Sigmoid colon (tissue), 7 donors: ENCODE data around the gene SLC18B1. TPM values are rescaled to one million over a fixed set of nuclear protein-coding genes. Genes with fewer than 3 reads are reported as not detected.

ENCODE experiments used
- DNase-seq: peaks from one replicate; pipeline ENCODE4 v3.0.0-alpha.2; 2019
- H3K27ac ChIP-seq, 4 donors: fragments of 200-600 bp; sonication (generic); one replicate each; pipeline ENCODE4 v1.5.1; 2016 to 2019; ENCODE audit warnings: mild to moderate bottlenecking in 1 of 4
- H3K27me3 ChIP-seq, 3 donors: fragments of 200-600 bp; sonication (generic); one replicate each; pipeline ENCODE4 v1.5.1; 2019; ENCODE audit warnings: mild to moderate bottlenecking in 1 of 3
- H3K36me3 ChIP-seq, 4 donors: fragments of 200-600 bp; sonication (generic); one replicate each; pipeline ENCODE4 v1.5.1; 2016 to 2019
- H3K4me1 ChIP-seq, 4 donors: fragments of 200-600 bp; sonication (generic); one replicate each; pipeline ENCODE4 v1.5.1; 2017 to 2019
- H3K4me3 ChIP-seq, 4 donors: fragments of 200-600 bp; sonication (generic); one replicate each; pipeline ENCODE4 v1.5.1; 2017 to 2019; ENCODE audit warnings: mild to moderate bottlenecking in 2 of 4, moderate library complexity in 1 of 4
- H3K9me3 ChIP-seq, 4 donors: fragments of 200-600 bp in 3 of 4; sonication (generic) in 3 of 4; one replicate each; pipeline versions ENCODE4 v1.5.1 to v1.6.1; 2013 to 2019
- CTCF ChIP-seq, 4 experiments: fragments of 450-650 bp in 3 of 4; fragments of 200-600 bp in 1 of 4; IDR thresholded peaks; one replicate each; pipeline ENCODE4 v1.5.1; 2016 to 2019; ENCODE audit warnings: antibody characterized with exemption in 4 of 4, mild to moderate bottlenecking in 3 of 4, moderate library complexity in 2 of 4
- EP300 ChIP-seq, 4 donors: sonication (generic); formaldehyde crosslinking; IDR thresholded peaks; one replicate each; pipeline ENCODE4 v1.6.1; 2017; ENCODE audit warnings: antibody characterized with exemption in 4 of 4
- POLR2A ChIP-seq, 2 donors: fragments of 450-650 bp; IDR thresholded peaks; one replicate each; pipeline ENCODE4 v1.6.1; 2016; ENCODE audit warnings: antibody characterized with exemption in 2 of 2, mild to moderate bottlenecking in 2 of 2, moderate library complexity in 2 of 2
- POLR2AphosphoS5 ChIP-seq, 4 donors: sonication (generic); formaldehyde crosslinking; IDR thresholded peaks; one replicate each; pipeline ENCODE4 v1.6.1; 2017; ENCODE audit warnings: antibody characterized with exemption in 4 of 4
- WGBS, 2 donors: extraction: QIAGEN DNeasy Blood & Tissue Kit; methylation state at CpG; one replicate each; pipeline ENCODE4 v1.1.7; 2013; 5-methylcytosine and 5-hydroxymethylcytosine counted together
- intact Hi-C: fragments of 100-400 bp; cut with DNase I; formaldehyde crosslinking; loops from one replicate; pipeline ENCODE4 v1.15.1; 2023
- polyA plus RNA-seq, 3 donors: library from polyadenylated mRNA; stranded (reverse); fragments of 200-250 nt; gene quantifications; one replicate each; pipeline ENCODE4 v1.2.3, GENCODE V29; 2013
- total RNA-seq, 4 donors: library from RNA; depleted of rRNA; stranded (reverse); fragments of >200 nt; gene quantifications; one replicate each; pipeline ENCODE4 v1.1.0, GENCODE V29; 2016
- donor health status: healthy with polysubstance abuse.
- donor health status: Bipolar disorder and iron deficiency.
- donor health status: healthy.

Gene SLC18B1
- total and polyA plus RNA-seq, 7 donors: 3.0 to 9.1 (median 7.8) TPM

GRCh38 chr6:132792510-132792909, 5.9 kb downstream of the SLC18B1 start:
- no peak for DNase-seq
- Histone ChIP-seq H3K27me3 (no peaks in the 10 kb centered on the region), H3K4me3 (no peak overlapping the region), H3K4me1 (peaks cover 0 to 7% (median 6%) of the 10 kb centered on the region in 4 donors), H3K36me3 (peaks cover 0 to 17% (median 0%) of the 10 kb centered on the region in 4 donors), H3K27ac (no peak overlapping the region), H3K9me3 (no peaks in the 10 kb centered on the region)
- intact Hi-C loops: loop anchor here (10.0 kb wide), 1 partner anchor 258 kb away; the partner anchor contains the start of gene TAAR9
- WGBS, 2 donors: 91 to 92% methylated on average over 5 of the region's 5 CpGs
- no peak for TF ChIP-seq POLR2A (IDR thresholded peaks at IDR 0.05)
- no peak for TF ChIP-seq CTCF (IDR thresholded peaks at IDR 0.05)
- no peak for TF ChIP-seq EP300 (IDR thresholded peaks at IDR 0.05)
- TF ChIP-seq POLR2AphosphoS5 (IDR thresholded peaks at IDR 0.05): no peak

- no peaks in the 10 kb centered on the region for H3K4me1 ChIP-seq
- no peak for DNase-seq
- peaks cover 0 to 22% (median 0%) of the 10 kb centered on the region in 4 donors for H3K36me3 ChIP-seq
- intact Hi-C loops: loop anchor here (10.0 kb wide), 1 partner anchor 256 kb away; the partner anchor contains the start of gene TAAR9
- H3K9me3 ChIP-seq: no peaks in the 10 kb centered on the region
- no peak for TF ChIP-seq CTCF (IDR thresholded peaks at IDR 0.05)
- peak in 1 of 4 donors; percentile 23 for TF ChIP-seq POLR2AphosphoS5 (IDR thresholded peaks at IDR 0.05)
- no peak for TF ChIP-seq EP300 (IDR thresholded peaks at IDR 0.05)
- no peak for TF ChIP-seq POLR2A (IDR thresholded peaks at IDR 0.05)
- no peak overlapping the region for H3K4me3 ChIP-seq
- no peaks in the 10 kb centered on the region for H3K27me3 ChIP-seq
- H3K27ac ChIP-seq: no peak overlapping the region
These were observed 8.0 kb downstream of the SLC18B1 start for GRCh38 chr6:132790450-132790849.

GRCh38 chr6:132789396-132789776, 9.1 kb downstream of the SLC18B1 start:
- Histone ChIP-seq H3K27me3 (no peaks in the 10 kb centered on the region), H3K9me3 (no peaks in the 10 kb centered on the region), H3K4me1 (no peaks in the 10 kb centered on the region), H3K36me3 (peaks cover 0 to 29% (median 0%) of the 10 kb centered on the region in 4 donors), H3K4me3 (no peak overlapping the region), H3K27ac (no peak overlapping the region)
- intact Hi-C loops: no loop called here
- TF ChIP-seq CTCF (IDR thresholded peaks at IDR 0.05) (no peak), POLR2A (IDR thresholded peaks at IDR 0.05) (no peak), POLR2AphosphoS5 (IDR thresholded peaks at IDR 0.05) (no peak)
- DNase-seq: no peak
- 96 to 97% methylated on average over 4 of the region's 4 CpGs for WGBS, 2 donors

- intact Hi-C loops: no loop called here
- H3K27ac ChIP-seq: no peak overlapping the region
- H3K36me3 ChIP-seq: peaks cover 0 to 30% (median 0%) of the 10 kb centered on the region in 4 donors
- WGBS, 2 donors: 88 to 89% methylated on average over 6 of the region's 6 CpGs
- no peak for DNase-seq
- no peak overlapping the region for H3K4me3 ChIP-seq
- no peaks in the 10 kb centered on the region for H3K9me3 ChIP-seq
- H3K4me1 ChIP-seq: no peaks in the 10 kb centered on the region
- H3K27me3 ChIP-seq: no peaks in the 10 kb centered on the region
- TF ChIP-seq POLR2A (IDR thresholded peaks at IDR 0.05): no peak
- TF ChIP-seq EP300 (IDR thresholded peaks at IDR 0.05): no peak
- no peak for TF ChIP-seq POLR2AphosphoS5 (IDR thresholded peaks at IDR 0.05)
- no peak for TF ChIP-seq CTCF (IDR thresholded peaks at IDR 0.05)
These were observed 9.6 kb downstream of the SLC18B1 start for GRCh38 chr6:132788658-132789395.
